ENCODE results near the gene SUMF1.

DNA sequence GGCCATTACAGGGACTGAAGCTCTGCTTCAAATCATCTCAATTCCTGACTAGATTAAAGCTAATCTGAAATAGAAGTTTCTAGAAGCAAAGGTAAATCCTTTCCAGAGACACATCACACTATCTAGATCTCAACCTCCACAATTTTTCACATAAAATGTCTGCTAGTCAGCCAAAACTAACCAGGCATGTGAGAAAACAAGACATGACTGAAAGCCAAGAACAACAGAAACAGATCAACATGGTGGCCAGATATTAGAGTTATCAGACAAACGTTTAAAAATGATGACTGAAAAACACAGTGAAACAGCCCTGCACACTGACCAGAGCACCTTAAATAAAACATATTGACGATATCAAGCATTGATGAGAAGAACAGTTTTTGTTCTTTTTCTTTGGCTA lies 59.1 kb downstream of the SUMF1 start:
- no peak for TF ChIP-seq RAD21 (IDR thresholded peaks at IDR 0.05)
- TF ChIP-seq NR2F2 (IDR thresholded peaks at IDR 0.05), result no peak
- TF ChIP-seq, protein P1, sequence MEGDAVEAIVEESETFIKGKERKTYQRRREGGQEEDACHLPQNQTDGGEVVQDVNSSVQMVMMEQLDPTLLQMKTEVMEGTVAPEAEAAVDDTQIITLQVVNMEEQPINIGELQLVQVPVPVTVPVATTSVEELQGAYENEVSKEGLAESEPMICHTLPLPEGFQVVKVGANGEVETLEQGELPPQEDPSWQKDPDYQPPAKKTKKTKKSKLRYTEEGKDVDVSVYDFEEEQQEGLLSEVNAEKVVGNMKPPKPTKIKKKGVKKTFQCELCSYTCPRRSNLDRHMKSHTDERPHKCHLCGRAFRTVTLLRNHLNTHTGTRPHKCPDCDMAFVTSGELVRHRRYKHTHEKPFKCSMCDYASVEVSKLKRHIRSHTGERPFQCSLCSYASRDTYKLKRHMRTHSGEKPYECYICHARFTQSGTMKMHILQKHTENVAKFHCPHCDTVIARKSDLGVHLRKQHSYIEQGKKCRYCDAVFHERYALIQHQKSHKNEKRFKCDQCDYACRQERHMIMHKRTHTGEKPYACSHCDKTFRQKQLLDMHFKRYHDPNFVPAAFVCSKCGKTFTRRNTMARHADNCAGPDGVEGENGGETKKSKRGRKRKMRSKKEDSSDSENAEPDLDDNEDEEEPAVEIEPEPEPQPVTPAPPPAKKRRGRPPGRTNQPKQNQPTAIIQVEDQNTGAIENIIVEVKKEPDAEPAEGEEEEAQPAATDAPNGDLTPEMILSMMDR (IDR thresholded peaks at IDR 0.05; ENCODE audit: low read depth, low read length, missing input control), result no peak
- no peak for TF ChIP-seq EGR1 (IDR thresholded peaks at IDR 0.05; ENCODE audit: low read depth in 2 of 2)
- TF ChIP-seq JUND (IDR thresholded peaks at IDR 0.05), result no peak
- no peak for TF ChIP-seq REST (IDR thresholded peaks at IDR 0.05)
- TF ChIP-seq HNF4G (IDR thresholded peaks at IDR 0.05), result no peak
- TF ChIP-seq, protein P2, sequence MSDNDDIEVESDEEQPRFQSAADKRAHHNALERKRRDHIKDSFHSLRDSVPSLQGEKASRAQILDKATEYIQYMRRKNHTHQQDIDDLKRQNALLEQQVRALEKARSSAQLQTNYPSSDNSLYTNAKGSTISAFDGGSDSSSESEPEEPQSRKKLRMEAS (IDR thresholded peaks at IDR 0.05), result no peak
- TF ChIP-seq ZBTB33 (IDR thresholded peaks at IDR 0.05), result no peak
- TF ChIP-seq GABPA (IDR thresholded peaks at IDR 0.05 in 1 of 2, conservative IDR thresholded peaks at IDR 0.05 in 1 of 2), result no peak
- no peak for TF ChIP-seq SP1 (IDR thresholded peaks at IDR 0.05)
- TF ChIP-seq TAF1 (conservative IDR thresholded peaks at IDR 0.05), result no peak
- TF ChIP-seq YY1 (IDR thresholded peaks at IDR 0.05), result peak; percentile 31
